Karpas-422 (cell line): Measurements from ENCODE around the gene ZBTB47. TPM values are rescaled to one million over a fixed set of nuclear protein-coding genes. Genes with fewer than 3 reads are reported as not detected.

ENCODE experiments used
- DNase-seq: peaks from one replicate; pipeline ENCODE4 v3.0.0-alpha.2; 2015
- H2AFZ ChIP-seq: fragments of 200-600 bp; sonication (generic); 2 replicates; pipeline ENCODE4 v1.6.1; 2014; ENCODE audit warnings: antibody characterized with exemption, low read length, mixed read lengths
- H3K27ac ChIP-seq: fragments of 200-600 bp; sonication (generic); 2 replicates; pipeline ENCODE4 v1.5.1; 2014; ENCODE audit warnings: mild to moderate bottlenecking, low read length, moderate library complexity
- H3K27me3 ChIP-seq: fragments of 200-600 bp; sonication (generic); 2 replicates; pipeline ENCODE4 v1.6.1; 2014; ENCODE audit warnings: low read length, mixed read lengths
- H3K36me3 ChIP-seq: fragments of 200-600 bp; sonication (generic); 2 replicates; pipeline ENCODE4 v1.6.1; 2014; ENCODE audit warnings: low read length, mixed read lengths; ENCODE audit not compliant: insufficient read depth
- H3K4me1 ChIP-seq: fragments of 200-600 bp; sonication (generic); 2 replicates; pipeline ENCODE4 v1.6.1; 2014; ENCODE audit warnings: mild to moderate bottlenecking, low read length, mixed read lengths
- H3K4me2 ChIP-seq: fragments of 200-600 bp; sonication (generic); 2 replicates; pipeline ENCODE4 v1.6.1; 2014; ENCODE audit warnings: low read length, low read depth, mild to moderate bottlenecking; ENCODE audit not compliant: poor library complexity, severe bottlenecking
- H3K4me3 ChIP-seq: fragments of 200-600 bp; sonication (generic); 2 replicates; pipeline ENCODE4 v1.5.1; 2014; ENCODE audit warnings: mild to moderate bottlenecking, antibody characterized with exemption, low read length, mixed read lengths
- H3K79me2 ChIP-seq: fragments of 200-600 bp; sonication (generic); 2 replicates; pipeline ENCODE4 v1.6.1; 2014; ENCODE audit warnings: mild to moderate bottlenecking, low read length, mixed read lengths
- H3K9ac ChIP-seq: fragments of 200-600 bp; sonication (generic); 2 replicates; pipeline ENCODE4 v1.6.0; 2014; ENCODE audit warnings: low read length
- H3K9me2 ChIP-seq: fragments of 200-600 bp; sonication (generic), shearing (Covaris generic); replicated peaks from 2 replicates; pipeline ENCODE4 v1.6.0; 2014; ENCODE audit warnings: mild to moderate bottlenecking, low read length, moderate library complexity; ENCODE audit not compliant: insufficient read depth
- H3K9me3 ChIP-seq: fragments of 300-700, 200-600 bp; sonication (generic); 2 replicates; pipeline ENCODE4 v1.6.1; 2014; ENCODE audit warnings: low read length, mixed read lengths
- H4K20me1 ChIP-seq: fragments of 200-600 bp; sonication (generic); 2 replicates; pipeline ENCODE4 v1.6.1; 2014; ENCODE audit warnings: mild to moderate bottlenecking, antibody characterized with exemption, low read length, low read depth; ENCODE audit not compliant: insufficient read depth
- total RNA-seq: library from RNA; depleted of rRNA; stranded (reverse); fragments of >200 nt; shearing (Covaris generic); gene quantifications from 2 replicates; pipeline ENCODE4 v1.2.3, GENCODE V29; 2014; ENCODE audit warnings: low replicate concordance

The ZBTB47 gene
- total RNA-seq, 1 experiment from 2014 or later, result 0.07 TPM

- Histone ChIP-seq H3K27ac (no peak overlapping the region), H3K4me1 (no peaks in the 10 kb centered on the region), H4K20me1 (no peaks in the 10 kb centered on the region), H3K9me2 (no peaks in the 10 kb centered on the region), H3K9ac (no peak overlapping the region), H3K4me2 (no peak overlapping the region), H3K9me3 (no peaks in the 10 kb centered on the region), H3K79me2 (no peaks in the 10 kb centered on the region), H2AFZ (no peak overlapping the region), H3K27me3 (no peaks in the 10 kb centered on the region), H3K4me3 (no peak overlapping the region), H3K36me3 (no peaks in the 10 kb centered on the region)
- DNase-seq, result no peak
These were observed 33.5 kb downstream of the ZBTB47 start for GRCh38 chr3:42686832-42687650.

GRCh38 chr3:42688016-42688415 is 34.5 kb downstream of the ZBTB47 start:
- H3K4me1 ChIP-seq, result no peaks in the 10 kb centered on the region
- no peak overlapping the region for H3K9ac ChIP-seq
- no peak overlapping the region for H3K4me3 ChIP-seq

GRCh38 chr3:42688487-42689420 is 35.3 kb downstream of the ZBTB47 start:
- Histone ChIP-seq H3K36me3 (no peaks in the 10 kb centered on the region), H3K9me3 (no peaks in the 10 kb centered on the region), H3K27me3 (no peaks in the 10 kb centered on the region), H3K4me3 (no peak overlapping the region), H4K20me1 (no peaks in the 10 kb centered on the region), H3K9ac (no peak overlapping the region), H3K79me2 (no peaks in the 10 kb centered on the region), H3K4me1 (no peaks in the 10 kb centered on the region), H2AFZ (no peak overlapping the region), H3K4me2 (no peak overlapping the region), H3K9me2 (no peaks in the 10 kb centered on the region), H3K27ac (no peak overlapping the region)
- no peak for DNase-seq

More at GRCh38 chr3:42688016-42688415, 34.5 kb downstream of the ZBTB47 start:
- no peaks in the 10 kb centered on the region for H3K36me3 ChIP-seq
- H3K27ac ChIP-seq, result no peak overlapping the region
- H3K79me2 ChIP-seq, result no peaks in the 10 kb centered on the region
- no peak overlapping the region for H2AFZ ChIP-seq
- H4K20me1 ChIP-seq, result no peaks in the 10 kb centered on the region
- DNase-seq, result no peak
- no peak overlapping the region for H3K4me2 ChIP-seq
- no peaks in the 10 kb centered on the region for H3K27me3 ChIP-seq
- H3K9me2 ChIP-seq, result no peaks in the 10 kb centered on the region
- H3K9me3 ChIP-seq, result no peaks in the 10 kb centered on the region

GRCh38 chr3:42689421-42690014 is 36.0 kb downstream of the ZBTB47 start:
- Histone ChIP-seq H3K4me2 (no peak overlapping the region), H3K4me1 (no peaks in the 10 kb centered on the region), H4K20me1 (no peaks in the 10 kb centered on the region), H3K27me3 (no peaks in the 10 kb centered on the region), H3K4me3 (no peak overlapping the region), H3K9me3 (no peaks in the 10 kb centered on the region), H3K9ac (no peak overlapping the region), H3K36me3 (no peaks in the 10 kb centered on the region), H2AFZ (no peak overlapping the region), H3K9me2 (no peaks in the 10 kb centered on the region), H3K79me2 (no peaks in the 10 kb centered on the region), H3K27ac (no peak overlapping the region)
- no peak for DNase-seq

- no peaks in the 10 kb centered on the region for H3K4me1 ChIP-seq
- H3K9me2 ChIP-seq, result no peaks in the 10 kb centered on the region
- H3K9me3 ChIP-seq, result no peaks in the 10 kb centered on the region
- H3K36me3 ChIP-seq, result no peaks in the 10 kb centered on the region
- no peak overlapping the region for H2AFZ ChIP-seq
- no peak overlapping the region for H3K4me3 ChIP-seq
- H3K79me2 ChIP-seq, result no peaks in the 10 kb centered on the region
- no peak overlapping the region for H3K27ac ChIP-seq
- H4K20me1 ChIP-seq, result no peaks in the 10 kb centered on the region
- H3K9ac ChIP-seq, result no peak overlapping the region
- no peaks in the 10 kb centered on the region for H3K27me3 ChIP-seq
- H3K4me2 ChIP-seq, result no peak overlapping the region
- DNase-seq, result no peak
These were observed 36.7 kb downstream of the ZBTB47 start for GRCh38 chr3:42690191-42690590.

GRCh38 chr3:42690766-42691680 is 37.5 kb downstream of the ZBTB47 start:
- H3K27me3 ChIP-seq, result no peaks in the 10 kb centered on the region
- H3K27ac ChIP-seq, result no peak overlapping the region
- no peak for DNase-seq
- no peaks in the 10 kb centered on the region for H3K36me3 ChIP-seq
- H3K4me3 ChIP-seq, result no peak overlapping the region
- no peaks in the 10 kb centered on the region for H4K20me1 ChIP-seq
- no peaks in the 10 kb centered on the region for H3K79me2 ChIP-seq
- no peaks in the 10 kb centered on the region for H3K4me1 ChIP-seq
- H3K9ac ChIP-seq, result no peak overlapping the region
- H3K9me2 ChIP-seq, result no peaks in the 10 kb centered on the region
- no peaks in the 10 kb centered on the region for H3K9me3 ChIP-seq
- no peak overlapping the region for H3K4me2 ChIP-seq
- H2AFZ ChIP-seq, result no peak overlapping the region

GRCh38 chr3:42691816-42692666 is 38.5 kb downstream of the ZBTB47 start:
- H3K9me2 ChIP-seq, result no peaks in the 10 kb centered on the region
- H3K9ac ChIP-seq, result no peak overlapping the region
- H3K4me1 ChIP-seq, result no peaks in the 10 kb centered on the region
- DNase-seq, result no peak
- no peaks in the 10 kb centered on the region for H4K20me1 ChIP-seq
- H3K79me2 ChIP-seq, result no peaks in the 10 kb centered on the region
- H2AFZ ChIP-seq, result no peak overlapping the region
- H3K27me3 ChIP-seq, result no peaks in the 10 kb centered on the region
- no peak overlapping the region for H3K27ac ChIP-seq
- H3K36me3 ChIP-seq, result no peaks in the 10 kb centered on the region
- no peak overlapping the region for H3K4me2 ChIP-seq
- H3K9me3 ChIP-seq, result no peaks in the 10 kb centered on the region
- no peak overlapping the region for H3K4me3 ChIP-seq
